Measurements from ENCODE around the gene TTLL11.
A peak's percentile ranks its signal among the peaks of the same experiment; 100 is the strongest.

DNA sequence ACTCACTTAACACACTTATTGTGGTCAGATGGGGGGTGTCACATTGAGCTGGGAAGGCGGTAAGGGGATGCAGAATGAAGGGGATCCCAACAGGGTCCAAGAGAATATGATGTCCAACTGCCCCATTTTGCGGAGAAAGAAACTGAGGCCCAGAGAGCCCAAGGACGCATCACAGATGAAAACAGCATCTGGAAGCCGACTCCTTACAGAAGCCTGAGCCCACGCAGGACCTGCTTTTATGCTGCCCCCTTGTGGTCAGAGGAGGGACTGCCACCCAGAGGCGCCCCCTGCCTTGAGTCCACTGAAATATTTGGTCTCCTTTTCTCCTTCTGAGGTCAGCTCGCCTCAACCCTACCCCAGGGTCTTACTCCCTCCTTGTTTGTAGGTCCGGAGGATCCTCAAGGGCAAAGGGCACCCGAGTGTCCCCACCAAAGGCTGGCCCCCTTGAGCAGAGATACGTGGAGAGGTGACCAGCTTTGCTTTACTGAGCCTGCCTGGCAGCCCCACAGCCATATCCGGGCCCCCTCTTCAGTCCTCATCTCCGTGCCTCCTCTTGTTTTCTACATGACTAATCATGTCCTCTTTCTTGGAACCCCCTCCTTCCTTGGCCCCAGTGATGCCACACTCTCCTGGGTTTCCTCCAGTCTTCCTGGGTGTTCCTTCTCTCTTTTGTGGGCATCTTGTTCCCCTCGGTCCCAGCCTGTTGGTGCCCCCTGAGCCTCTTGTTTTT is 30.0 kb upstream of the TTLL11 start:
- TF ChIP-seq, protein P1, sequence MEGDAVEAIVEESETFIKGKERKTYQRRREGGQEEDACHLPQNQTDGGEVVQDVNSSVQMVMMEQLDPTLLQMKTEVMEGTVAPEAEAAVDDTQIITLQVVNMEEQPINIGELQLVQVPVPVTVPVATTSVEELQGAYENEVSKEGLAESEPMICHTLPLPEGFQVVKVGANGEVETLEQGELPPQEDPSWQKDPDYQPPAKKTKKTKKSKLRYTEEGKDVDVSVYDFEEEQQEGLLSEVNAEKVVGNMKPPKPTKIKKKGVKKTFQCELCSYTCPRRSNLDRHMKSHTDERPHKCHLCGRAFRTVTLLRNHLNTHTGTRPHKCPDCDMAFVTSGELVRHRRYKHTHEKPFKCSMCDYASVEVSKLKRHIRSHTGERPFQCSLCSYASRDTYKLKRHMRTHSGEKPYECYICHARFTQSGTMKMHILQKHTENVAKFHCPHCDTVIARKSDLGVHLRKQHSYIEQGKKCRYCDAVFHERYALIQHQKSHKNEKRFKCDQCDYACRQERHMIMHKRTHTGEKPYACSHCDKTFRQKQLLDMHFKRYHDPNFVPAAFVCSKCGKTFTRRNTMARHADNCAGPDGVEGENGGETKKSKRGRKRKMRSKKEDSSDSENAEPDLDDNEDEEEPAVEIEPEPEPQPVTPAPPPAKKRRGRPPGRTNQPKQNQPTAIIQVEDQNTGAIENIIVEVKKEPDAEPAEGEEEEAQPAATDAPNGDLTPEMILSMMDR (IDR thresholded peaks at IDR 0.05) = peak; percentile 78 to 92 (median 86)
- no peak for TF ChIP-seq POLR2A (IDR thresholded peaks at IDR 0.05)

Data from uterus (tissue), 2 donors.